Measurements from ENCODE around the gene KIRREL3.
A peak's percentile ranks its signal among the peaks of the same experiment; 100 is the strongest.

The KIRREL3 gene

DNA sequence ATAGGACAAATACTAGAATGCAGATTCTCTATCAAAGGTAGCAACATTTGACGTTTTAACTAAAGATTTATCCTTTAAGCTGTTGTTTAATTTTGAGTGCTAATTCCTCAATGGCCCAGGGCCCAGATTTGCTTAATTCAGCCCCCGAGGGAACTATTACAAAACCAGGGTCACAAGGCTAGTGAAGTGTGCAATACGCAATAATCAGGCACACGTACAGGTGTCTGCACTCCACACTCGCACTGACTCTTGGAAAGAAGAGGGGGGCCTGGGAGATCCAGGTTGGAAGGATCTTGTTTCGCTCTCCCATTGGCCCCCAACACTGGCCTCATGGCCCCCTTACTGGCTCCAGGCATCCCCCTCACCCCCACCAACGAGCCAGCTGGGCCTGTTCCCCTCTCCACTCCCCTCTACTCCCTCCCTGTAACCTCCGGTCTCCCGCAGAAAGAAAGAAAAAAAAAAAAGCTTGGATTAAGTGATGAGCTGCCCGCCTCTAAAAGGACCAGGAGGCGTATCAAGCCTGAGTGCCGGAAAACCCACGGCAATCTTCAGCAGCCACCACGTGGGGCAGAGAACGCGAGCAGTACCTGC, 2.2 kb upstream of the KIRREL3 start:
- DNase-seq (ENCODE audit: low read depth) = no peak
- peak overlapping the region; percentile 46 for H3K4me3 ChIP-seq (ENCODE audit: control insufficient read depth, low read depth, low read length)
- TF ChIP-seq, protein P1, sequence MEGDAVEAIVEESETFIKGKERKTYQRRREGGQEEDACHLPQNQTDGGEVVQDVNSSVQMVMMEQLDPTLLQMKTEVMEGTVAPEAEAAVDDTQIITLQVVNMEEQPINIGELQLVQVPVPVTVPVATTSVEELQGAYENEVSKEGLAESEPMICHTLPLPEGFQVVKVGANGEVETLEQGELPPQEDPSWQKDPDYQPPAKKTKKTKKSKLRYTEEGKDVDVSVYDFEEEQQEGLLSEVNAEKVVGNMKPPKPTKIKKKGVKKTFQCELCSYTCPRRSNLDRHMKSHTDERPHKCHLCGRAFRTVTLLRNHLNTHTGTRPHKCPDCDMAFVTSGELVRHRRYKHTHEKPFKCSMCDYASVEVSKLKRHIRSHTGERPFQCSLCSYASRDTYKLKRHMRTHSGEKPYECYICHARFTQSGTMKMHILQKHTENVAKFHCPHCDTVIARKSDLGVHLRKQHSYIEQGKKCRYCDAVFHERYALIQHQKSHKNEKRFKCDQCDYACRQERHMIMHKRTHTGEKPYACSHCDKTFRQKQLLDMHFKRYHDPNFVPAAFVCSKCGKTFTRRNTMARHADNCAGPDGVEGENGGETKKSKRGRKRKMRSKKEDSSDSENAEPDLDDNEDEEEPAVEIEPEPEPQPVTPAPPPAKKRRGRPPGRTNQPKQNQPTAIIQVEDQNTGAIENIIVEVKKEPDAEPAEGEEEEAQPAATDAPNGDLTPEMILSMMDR (IDR thresholded peaks at IDR 0.05; ENCODE audit: control insufficient read depth, insufficient read depth, low read depth, low read length, missing control alignments) = no peak

DNA sequence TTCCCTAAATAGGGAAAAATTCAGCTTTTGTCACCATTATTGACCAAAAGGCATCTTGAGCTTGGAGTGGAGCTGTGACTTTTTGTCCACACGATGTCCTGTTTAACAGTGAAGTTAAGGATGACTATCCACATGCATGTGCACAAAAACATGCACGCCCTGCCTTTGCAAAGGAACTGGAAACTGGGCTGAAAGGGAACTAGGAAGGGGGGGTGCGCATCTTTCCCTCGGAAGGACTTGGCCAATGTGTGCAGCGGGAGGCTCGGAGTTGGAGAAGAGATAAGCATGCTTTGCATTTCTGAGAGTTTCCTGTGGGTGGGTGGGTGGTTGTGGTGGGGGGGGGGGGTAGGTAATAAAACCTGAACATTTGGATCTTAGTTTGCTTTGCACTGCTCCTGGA, 411 bp upstream of the KIRREL3 start:
- no peak for DNase-seq (ENCODE audit: low read depth)
- TF ChIP-seq, protein P1 (IDR thresholded peaks at IDR 0.05; ENCODE audit: control insufficient read depth, insufficient read depth, low read depth, low read length, missing control alignments) = no peak
- peak overlapping the region; percentile 81 for H3K4me3 ChIP-seq (ENCODE audit: control insufficient read depth, low read depth, low read length)

DNA sequence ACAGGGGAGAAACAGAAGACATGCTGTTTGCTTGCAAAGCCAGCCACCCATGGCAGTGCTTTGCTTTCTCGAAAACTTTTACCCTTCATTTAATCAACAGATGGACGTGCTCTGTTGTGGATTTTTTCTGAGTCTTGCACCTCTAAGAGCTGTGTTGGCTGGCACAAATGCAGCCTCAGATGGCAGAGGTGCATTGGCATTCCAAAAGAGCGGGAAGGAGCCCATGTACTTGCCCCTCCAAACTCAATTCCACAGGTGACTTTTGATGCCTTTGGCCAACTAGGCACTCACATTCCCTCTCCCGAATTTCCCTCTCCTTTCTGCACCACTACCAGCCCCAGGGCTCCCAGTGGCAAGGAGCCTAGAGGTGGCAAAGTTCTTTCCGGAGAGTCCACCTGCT, 1.2 kb downstream of the KIRREL3 start:
- TF ChIP-seq, protein P1 (IDR thresholded peaks at IDR 0.05; ENCODE audit: control insufficient read depth, insufficient read depth, low read depth, low read length, missing control alignments) = no peak
- peak overlapping the region; percentile 81 for H3K4me3 ChIP-seq (ENCODE audit: control insufficient read depth, low read depth, low read length)
- no peak for DNase-seq (ENCODE audit: low read depth)

DNA sequence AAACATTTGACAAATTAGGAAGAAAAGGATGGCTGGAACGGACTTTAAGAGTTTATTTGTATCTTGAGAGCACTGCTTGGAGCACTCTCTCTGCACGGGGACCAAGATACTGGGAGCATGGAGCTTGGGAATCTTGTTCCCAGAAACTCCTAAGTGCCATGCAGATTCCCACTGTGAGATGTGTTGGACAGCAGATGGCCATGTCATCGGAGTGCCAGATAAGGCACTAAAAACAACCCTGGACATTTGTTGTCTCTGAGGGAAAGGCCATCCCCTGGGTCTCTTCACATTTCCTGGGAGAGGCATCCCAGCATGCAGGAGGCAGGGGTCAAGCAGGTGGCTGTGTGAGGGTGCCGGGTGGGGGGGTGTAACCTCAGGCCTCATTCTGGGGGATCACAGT, 2.9 kb downstream of the KIRREL3 start:
- TF ChIP-seq, protein P1 (IDR thresholded peaks at IDR 0.05; ENCODE audit: control insufficient read depth, insufficient read depth, low read depth, low read length, missing control alignments) = no peak
- no peak for DNase-seq (ENCODE audit: low read depth)
- H3K4me3 ChIP-seq (ENCODE audit: control insufficient read depth, low read depth, low read length) = no peak overlapping the region

DNA sequence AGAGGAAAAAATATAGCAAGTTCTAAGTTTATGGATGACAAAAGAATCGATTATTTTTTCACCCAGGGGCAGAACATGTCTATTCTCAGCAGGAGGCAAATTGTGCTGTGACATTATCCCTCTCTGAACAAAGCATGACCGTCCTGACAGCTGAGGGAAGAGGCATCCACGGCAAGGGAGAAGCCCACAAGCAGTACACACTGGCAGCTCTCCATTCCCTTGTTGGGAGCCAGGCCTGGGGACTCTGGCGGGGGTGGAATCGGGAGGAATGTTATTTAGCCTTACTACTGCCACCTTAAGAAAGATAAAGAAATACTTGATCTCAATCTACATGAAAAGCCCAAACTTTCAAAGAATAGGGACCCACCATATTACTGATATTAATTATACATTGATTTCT, 3.4 kb downstream of the KIRREL3 start:
- TF ChIP-seq, protein P1 (IDR thresholded peaks at IDR 0.05; ENCODE audit: control insufficient read depth, insufficient read depth, low read depth, low read length, missing control alignments) = no peak
- H3K4me3 ChIP-seq (ENCODE audit: control insufficient read depth, low read depth, low read length) = no peak overlapping the region
- DNase-seq (ENCODE audit: low read depth) = no peak

DNA sequence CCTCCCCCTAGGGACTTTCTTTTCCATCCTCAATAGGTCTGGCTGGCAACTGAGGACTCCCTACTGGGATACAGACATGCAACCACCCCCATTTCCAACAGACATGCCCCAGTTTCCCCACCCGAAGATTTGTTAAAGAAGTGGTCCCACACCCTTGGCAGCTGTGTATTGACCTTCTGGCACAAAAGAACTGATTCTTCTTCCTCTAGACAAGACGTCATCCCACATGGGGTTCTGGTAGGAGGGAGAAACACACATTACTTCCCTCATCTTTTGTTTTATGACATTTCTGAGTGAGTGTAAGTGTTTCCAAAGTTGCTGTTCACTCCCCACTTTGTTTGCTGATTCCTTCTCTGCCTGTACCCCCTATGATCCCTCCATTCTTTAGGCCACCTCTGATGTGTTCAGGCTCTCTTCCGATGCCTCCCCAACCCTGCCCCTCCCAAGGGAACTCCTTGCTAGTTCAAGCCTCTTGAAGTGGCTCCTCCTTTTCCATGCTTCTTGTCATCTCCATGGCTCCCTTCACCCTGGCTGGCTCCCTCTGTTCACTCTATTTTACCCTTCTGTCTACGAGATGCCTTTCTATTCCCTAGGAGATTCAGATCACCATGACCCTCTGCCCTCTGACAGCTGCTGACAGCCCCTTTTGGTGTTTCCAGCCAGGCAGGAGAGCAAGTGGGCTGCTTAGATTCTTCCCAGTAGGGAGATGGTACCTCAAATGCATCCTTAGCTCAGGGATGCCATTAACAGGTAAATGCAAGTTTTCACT, 4.3 kb downstream of the KIRREL3 start:
- TF ChIP-seq, protein P1 (IDR thresholded peaks at IDR 0.05; ENCODE audit: control insufficient read depth, insufficient read depth, low read depth, low read length, missing control alignments) = no peak
- no peak for DNase-seq (ENCODE audit: low read depth)
- no peak overlapping the region for H3K4me3 ChIP-seq (ENCODE audit: control insufficient read depth, low read depth, low read length)
